Hepatocyte (in vitro differentiated cells): Measurements from ENCODE around the gene TMEM179B.

Experiments
- EZH2 ChIP-seq: fragments of 200-600 bp; sonication (generic); IDR thresholded peaks from 2 replicates; pipeline ENCODE4 v1.6.1; 2016; ENCODE audit warnings: antibody characterized with exemption, mild to moderate bottlenecking, borderline replicate concordance
- EZH2phosphoT487 ChIP-seq: fragments of 200-600 bp; sonication (generic); IDR thresholded peaks from one replicate; pipeline ENCODE4 v1.6.1; 2018; ENCODE audit warnings: antibody characterized with exemption, mild to moderate bottlenecking, low read depth, moderate library complexity; ENCODE audit not compliant: unreplicated experiment, severe bottlenecking
- TF ChIP-seq, protein P1 (sequence below): fragments of 200-600 bp; sonication (generic); IDR thresholded peaks from 2 replicates; pipeline ENCODE4 v1.5.1; 2016; ENCODE audit warnings: antibody characterized with exemption, mild to moderate bottlenecking; ENCODE audit not compliant: poor library complexity

DNA sequence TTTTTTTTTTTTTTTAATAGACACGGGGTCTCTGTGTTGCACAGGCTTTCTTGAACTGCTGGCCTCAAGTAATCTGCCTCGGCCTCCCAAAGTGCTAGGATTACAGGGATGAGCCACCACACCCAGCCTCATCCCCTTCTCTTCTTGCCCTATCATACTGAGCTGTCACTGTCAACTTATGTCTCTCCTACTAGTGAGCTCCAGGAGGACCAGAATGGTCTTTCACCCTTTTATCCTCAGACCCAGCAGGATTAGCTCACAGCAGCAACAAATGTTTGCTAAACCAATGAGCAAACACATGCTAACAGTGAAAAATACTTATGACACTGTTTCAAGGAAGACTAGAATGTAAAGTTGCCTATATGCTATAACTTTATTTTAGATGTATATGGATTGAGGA lies 24.5 kb downstream of the TMEM179B start:
- TF ChIP-seq, protein P1, sequence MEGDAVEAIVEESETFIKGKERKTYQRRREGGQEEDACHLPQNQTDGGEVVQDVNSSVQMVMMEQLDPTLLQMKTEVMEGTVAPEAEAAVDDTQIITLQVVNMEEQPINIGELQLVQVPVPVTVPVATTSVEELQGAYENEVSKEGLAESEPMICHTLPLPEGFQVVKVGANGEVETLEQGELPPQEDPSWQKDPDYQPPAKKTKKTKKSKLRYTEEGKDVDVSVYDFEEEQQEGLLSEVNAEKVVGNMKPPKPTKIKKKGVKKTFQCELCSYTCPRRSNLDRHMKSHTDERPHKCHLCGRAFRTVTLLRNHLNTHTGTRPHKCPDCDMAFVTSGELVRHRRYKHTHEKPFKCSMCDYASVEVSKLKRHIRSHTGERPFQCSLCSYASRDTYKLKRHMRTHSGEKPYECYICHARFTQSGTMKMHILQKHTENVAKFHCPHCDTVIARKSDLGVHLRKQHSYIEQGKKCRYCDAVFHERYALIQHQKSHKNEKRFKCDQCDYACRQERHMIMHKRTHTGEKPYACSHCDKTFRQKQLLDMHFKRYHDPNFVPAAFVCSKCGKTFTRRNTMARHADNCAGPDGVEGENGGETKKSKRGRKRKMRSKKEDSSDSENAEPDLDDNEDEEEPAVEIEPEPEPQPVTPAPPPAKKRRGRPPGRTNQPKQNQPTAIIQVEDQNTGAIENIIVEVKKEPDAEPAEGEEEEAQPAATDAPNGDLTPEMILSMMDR: no peak
- TF ChIP-seq EZH2 (no peak), EZH2phosphoT487 (no peak)
